Progenitor cell of endocrine pancreas (in vitro differentiated cells): ENCODE measurements around the gene SLC25A13. TPM values are rescaled to one million over a fixed set of nuclear protein-coding genes. Genes with fewer than 3 reads are reported as not detected.

Experiments used
- DNase-seq: peaks from one replicate; pipeline ENCODE4 v3.0.0; 2021; ENCODE audit warnings: low spot score; ENCODE audit not compliant: unreplicated experiment
- H3K27ac Mint-ChIP-seq: 2 replicates; pipeline ENCODE4 v1.8.0; 2021; ENCODE audit warnings: mild to moderate bottlenecking, moderate library complexity, mixed read lengths
- H3K27me3 Mint-ChIP-seq: 2 replicates; pipeline ENCODE4 v1.8.0; 2021; ENCODE audit warnings: mixed read lengths
- H3K36me3 Mint-ChIP-seq: 2 replicates; pipeline ENCODE4 v1.8.0; 2022; ENCODE audit warnings: mixed read lengths; ENCODE audit not compliant: insufficient read depth
- H3K4me1 Mint-ChIP-seq: 2 replicates; pipeline ENCODE4 v1.8.0; 2021; ENCODE audit warnings: low read depth, mixed read lengths
- H3K4me3 Mint-ChIP-seq: 2 replicates; pipeline ENCODE4 v1.8.0; 2021; ENCODE audit warnings: low read depth, mild to moderate bottlenecking, moderate library complexity, mixed read lengths
- H3K9me3 Mint-ChIP-seq: 2 replicates; pipeline ENCODE4 v1.8.0; 2021; ENCODE audit warnings: low read depth, mixed read lengths
- CTCF ChIP-seq: fragments of 200-600 bp; sonication (generic); IDR thresholded peaks from one replicate; pipeline ENCODE4 v1.5.0; 2021; ENCODE audit warnings: antibody characterized with exemption, mild to moderate bottlenecking; ENCODE audit not compliant: unreplicated experiment
- total RNA-seq: library from RNA; stranded (reverse); gene quantifications from 2 replicates; pipeline ENCODE4 v1.2.1, GENCODE V29; 2021

SLC25A13 gene
- total RNA-seq, 1 donor from 2014 or later, result 54.0 TPM

GRCh38 chr7:96315125-96315512, 6.8 kb downstream of the SLC25A13 start:
- Mint-ChIP-seq H3K27ac (no peak overlapping the region), H3K27me3 (no peaks in the 10 kb centered on the region), H3K4me3 (no peak overlapping the region), H3K4me1 (peaks cover 1% of the 10 kb centered on the region), H3K9me3 (no peaks in the 10 kb centered on the region), H3K36me3 (peaks cover 2% of the 10 kb centered on the region)
- no peak for DNase-seq
- TF ChIP-seq CTCF, result no peak

- H3K27ac Mint-ChIP-seq, result no peak overlapping the region
- no peak for DNase-seq
- H3K27me3 Mint-ChIP-seq, result no peaks in the 10 kb centered on the region
- no peak overlapping the region for H3K4me3 Mint-ChIP-seq
- no peak for TF ChIP-seq CTCF
- peaks cover 2% of the 10 kb centered on the region for H3K36me3 Mint-ChIP-seq
- H3K4me1 Mint-ChIP-seq, result peaks cover 1% of the 10 kb centered on the region
- no peaks in the 10 kb centered on the region for H3K9me3 Mint-ChIP-seq
Measured at GRCh38 chr7:96314402-96315124, 7.3 kb downstream of the SLC25A13 start.

GRCh38 chr7:96313940-96314339, 8.0 kb downstream of the SLC25A13 start:
- no peak for TF ChIP-seq CTCF
- no peaks in the 10 kb centered on the region for H3K9me3 Mint-ChIP-seq
- H3K27ac Mint-ChIP-seq, result no peak overlapping the region
- H3K4me1 Mint-ChIP-seq, result peaks cover 2% of the 10 kb centered on the region
- no peak overlapping the region for H3K4me3 Mint-ChIP-seq
- no peaks in the 10 kb centered on the region for H3K27me3 Mint-ChIP-seq
- H3K36me3 Mint-ChIP-seq, result peaks cover 2% of the 10 kb centered on the region
- DNase-seq, result no peak

- H3K36me3 Mint-ChIP-seq, result peaks cover 5% of the 10 kb centered on the region
- TF ChIP-seq CTCF, result no peak
- no peak overlapping the region for H3K27ac Mint-ChIP-seq
- H3K4me1 Mint-ChIP-seq, result peaks cover 11% of the 10 kb centered on the region
- no peak for DNase-seq
- no peak overlapping the region for H3K4me3 Mint-ChIP-seq
- H3K27me3 Mint-ChIP-seq, result peaks cover 4% of the 10 kb centered on the region
- no peaks in the 10 kb centered on the region for H3K9me3 Mint-ChIP-seq
Measured at GRCh38 chr7:96312502-96312901, 9.4 kb downstream of the SLC25A13 start.

- no peak for DNase-seq
- no peak overlapping the region for H3K4me3 Mint-ChIP-seq
- peaks cover 4% of the 10 kb centered on the region for H3K27me3 Mint-ChIP-seq
- H3K4me1 Mint-ChIP-seq, result peaks cover 11% of the 10 kb centered on the region
- no peak for TF ChIP-seq CTCF
- H3K36me3 Mint-ChIP-seq, result peaks cover 5% of the 10 kb centered on the region
- H3K9me3 Mint-ChIP-seq, result no peaks in the 10 kb centered on the region
- no peak overlapping the region for H3K27ac Mint-ChIP-seq
Measured at GRCh38 chr7:96311967-96312366, 9.9 kb downstream of the SLC25A13 start.
